Measurements from ENCODE around the gene CRPPA.

The CRPPA gene

GRCh38 chr7:16422917-16423316 is 1.6 kb upstream of the CRPPA start:
- no peak for DNase-seq (ENCODE audit: low read depth)

GRCh38 chr7:16422103-16422435 is 731 bp upstream of the CRPPA start:
- DNase-seq (ENCODE audit: low read depth), result no peak

GRCh38 chr7:16420649-16421332 is 547 bp downstream of the CRPPA start:
- no peak for DNase-seq (ENCODE audit: low read depth)

GRCh38 chr7:16420329-16420648 is 1.0 kb downstream of the CRPPA start:
- no peak for DNase-seq (ENCODE audit: low read depth)

GRCh38 chr7:16419859-16420258 is 1.5 kb downstream of the CRPPA start:
- no peak for DNase-seq (ENCODE audit: low read depth)

- no peak for DNase-seq (ENCODE audit: low read depth)
These were observed 2.2 kb downstream of the CRPPA start for GRCh38 chr7:16419126-16419525.

GRCh38 chr7:16417906-16418305 is 3.4 kb downstream of the CRPPA start:
- no peak for DNase-seq (ENCODE audit: low read depth)

- DNase-seq (ENCODE audit: low read depth), result no peak
These were observed 4.8 kb downstream of the CRPPA start for GRCh38 chr7:16416289-16417282.

GRCh38 chr7:16412274-16413254 is 8.8 kb downstream of the CRPPA start:
- DNase-seq (ENCODE audit: low read depth), result no peak

- DNase-seq (ENCODE audit: low read depth), result no peak
These were observed 9.9 kb downstream of the CRPPA start for GRCh38 chr7:16411391-16411790.

GRCh38 chr7:16409777-16410176 is 11.6 kb downstream of the CRPPA start:
- no peak for DNase-seq (ENCODE audit: low read depth)

GRCh38 chr7:16404636-16405035 is 16.7 kb downstream of the CRPPA start:
- no peak for DNase-seq (ENCODE audit: low read depth)

GRCh38 chr7:16403475-16403874 is 17.9 kb downstream of the CRPPA start:
- DNase-seq (ENCODE audit: low read depth), result no peak

- DNase-seq (ENCODE audit: low read depth), result no peak
These were observed 18.4 kb downstream of the CRPPA start for GRCh38 chr7:16402940-16403339.

GRCh38 chr7:16402091-16402490 is 19.2 kb downstream of the CRPPA start:
- DNase-seq (ENCODE audit: low read depth), result no peak

- no peak for DNase-seq (ENCODE audit: low read depth)
These were observed 20.5 kb downstream of the CRPPA start for GRCh38 chr7:16400893-16401275.

- no peak for DNase-seq (ENCODE audit: low read depth)
These were observed 21.1 kb downstream of the CRPPA start for GRCh38 chr7:16399916-16400892.

- no peak for DNase-seq (ENCODE audit: low read depth)
These were observed 22.0 kb downstream of the CRPPA start for GRCh38 chr7:16399265-16399831.

GRCh38 chr7:16398146-16399017 is 23.0 kb downstream of the CRPPA start:
- DNase-seq (ENCODE audit: low read depth), result no peak
